ENCODE results near the gene PCDH12. TPM values are rescaled to one million over a fixed set of nuclear protein-coding genes. Genes with fewer than 3 reads are reported as not detected.

The PCDH12 gene
- total RNA-seq, 1 donor from 2014 or later, result not detected

DNA sequence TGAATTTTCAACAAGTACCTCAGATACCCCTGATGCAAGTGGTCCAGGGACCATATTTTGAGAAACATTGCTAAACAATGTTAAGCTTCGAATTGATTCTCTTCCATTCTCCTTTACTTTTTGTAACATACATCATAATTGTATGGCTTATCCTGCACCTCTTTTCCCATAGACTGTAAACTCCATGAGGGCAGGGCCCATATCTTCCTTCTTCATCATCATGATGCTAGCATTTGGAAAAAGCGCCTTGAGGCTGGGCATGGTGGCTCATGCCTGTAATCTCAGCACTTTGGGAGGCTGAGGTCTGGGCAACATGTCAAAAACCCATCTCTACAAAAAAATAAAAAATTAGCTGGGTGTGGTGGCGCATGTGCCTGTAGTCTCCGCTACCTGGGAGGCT lies 48.8 kb downstream of the PCDH12 start:
- Histone ChIP-seq H3K4me1 (peaks cover 10% of the 10 kb centered on the region), H3K9ac (no peak overlapping the region), H3K79me2 (ENCODE audit: low read depth) (no peaks in the 10 kb centered on the region), H3K27me3 (peaks cover 22% of the 10 kb centered on the region), H4K20me1 (ENCODE audit: low read depth) (no peaks in the 10 kb centered on the region), H3K36me3 (no peaks in the 10 kb centered on the region), H3K4me3 (no peak overlapping the region), H3K9me3 (ENCODE audit: low read depth) (no peaks in the 10 kb centered on the region), H3F3A (ENCODE audit: low read depth) (no peaks in the 10 kb centered on the region), H3K27ac (no peak overlapping the region), H3K4me2 (no peak overlapping the region), H2AFZ (replicated peaks) (no peak overlapping the region)
- no peak for DNase-seq (ENCODE audit: low spot score)
- Mint-ChIP-seq H3K27ac (no peak overlapping the region), H3K9me3 (no peaks in the 10 kb centered on the region), H3K36me3 (no peaks in the 10 kb centered on the region), H3K4me3 (no peak overlapping the region), H3K27me3 (ENCODE audit: insufficient read depth, low read depth) (peaks cover 10% of the 10 kb centered on the region), H3K4me1 (peaks cover 10% of the 10 kb centered on the region)
- TF ChIP-seq, protein P1, sequence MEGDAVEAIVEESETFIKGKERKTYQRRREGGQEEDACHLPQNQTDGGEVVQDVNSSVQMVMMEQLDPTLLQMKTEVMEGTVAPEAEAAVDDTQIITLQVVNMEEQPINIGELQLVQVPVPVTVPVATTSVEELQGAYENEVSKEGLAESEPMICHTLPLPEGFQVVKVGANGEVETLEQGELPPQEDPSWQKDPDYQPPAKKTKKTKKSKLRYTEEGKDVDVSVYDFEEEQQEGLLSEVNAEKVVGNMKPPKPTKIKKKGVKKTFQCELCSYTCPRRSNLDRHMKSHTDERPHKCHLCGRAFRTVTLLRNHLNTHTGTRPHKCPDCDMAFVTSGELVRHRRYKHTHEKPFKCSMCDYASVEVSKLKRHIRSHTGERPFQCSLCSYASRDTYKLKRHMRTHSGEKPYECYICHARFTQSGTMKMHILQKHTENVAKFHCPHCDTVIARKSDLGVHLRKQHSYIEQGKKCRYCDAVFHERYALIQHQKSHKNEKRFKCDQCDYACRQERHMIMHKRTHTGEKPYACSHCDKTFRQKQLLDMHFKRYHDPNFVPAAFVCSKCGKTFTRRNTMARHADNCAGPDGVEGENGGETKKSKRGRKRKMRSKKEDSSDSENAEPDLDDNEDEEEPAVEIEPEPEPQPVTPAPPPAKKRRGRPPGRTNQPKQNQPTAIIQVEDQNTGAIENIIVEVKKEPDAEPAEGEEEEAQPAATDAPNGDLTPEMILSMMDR (IDR thresholded peaks at IDR 0.05), result no peak
- TF ChIP-seq EZH2 (IDR thresholded peaks at IDR 0.05), result no peak
- no peak for TF ChIP-seq EZH2phosphoT487 (IDR thresholded peaks at IDR 0.05)

DNA sequence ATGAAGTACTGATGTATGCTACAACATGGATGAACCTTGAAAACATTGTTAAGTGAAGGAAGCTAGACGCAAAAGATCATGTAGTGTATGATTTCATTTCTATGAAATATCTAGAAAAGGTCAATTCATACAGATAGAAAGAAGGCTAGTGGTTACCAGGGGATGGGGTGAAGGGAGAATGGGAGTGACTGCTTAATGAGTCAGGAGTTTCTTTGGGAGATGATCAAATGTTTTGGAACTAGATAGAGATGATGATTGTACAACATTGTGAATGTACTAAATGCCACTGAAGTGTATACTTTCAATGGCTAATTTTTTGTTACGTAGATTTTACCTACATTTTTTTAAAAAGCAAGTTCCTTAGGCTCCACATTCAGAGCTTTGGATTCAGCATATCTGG lies 49.2 kb downstream of the PCDH12 start:
- Mint-ChIP-seq H3K27ac (no peak overlapping the region), H3K4me1 (peaks cover 8% of the 10 kb centered on the region), H3K27me3 (ENCODE audit: insufficient read depth, low read depth) (peaks cover 9% of the 10 kb centered on the region), H3K9me3 (no peaks in the 10 kb centered on the region), H3K4me3 (no peak overlapping the region), H3K36me3 (no peaks in the 10 kb centered on the region)
- Histone ChIP-seq H3K9ac (no peak overlapping the region), H3K27me3 (peaks cover 18% of the 10 kb centered on the region), H2AFZ (replicated peaks) (no peak overlapping the region), H3K9me3 (ENCODE audit: low read depth) (no peaks in the 10 kb centered on the region), H3K27ac (no peak overlapping the region), H4K20me1 (ENCODE audit: low read depth) (no peaks in the 10 kb centered on the region), H3K4me3 (no peak overlapping the region), H3K4me2 (no peak overlapping the region), H3F3A (ENCODE audit: low read depth) (no peaks in the 10 kb centered on the region), H3K36me3 (no peaks in the 10 kb centered on the region), H3K79me2 (ENCODE audit: low read depth) (no peaks in the 10 kb centered on the region), H3K4me1 (peaks cover 7% of the 10 kb centered on the region)
- no peak for DNase-seq (ENCODE audit: low spot score)
- TF ChIP-seq EZH2phosphoT487 (IDR thresholded peaks at IDR 0.05), result no peak
- TF ChIP-seq, protein P1 (IDR thresholded peaks at IDR 0.05), result no peak
- TF ChIP-seq EZH2 (IDR thresholded peaks at IDR 0.05), result no peak

DNA sequence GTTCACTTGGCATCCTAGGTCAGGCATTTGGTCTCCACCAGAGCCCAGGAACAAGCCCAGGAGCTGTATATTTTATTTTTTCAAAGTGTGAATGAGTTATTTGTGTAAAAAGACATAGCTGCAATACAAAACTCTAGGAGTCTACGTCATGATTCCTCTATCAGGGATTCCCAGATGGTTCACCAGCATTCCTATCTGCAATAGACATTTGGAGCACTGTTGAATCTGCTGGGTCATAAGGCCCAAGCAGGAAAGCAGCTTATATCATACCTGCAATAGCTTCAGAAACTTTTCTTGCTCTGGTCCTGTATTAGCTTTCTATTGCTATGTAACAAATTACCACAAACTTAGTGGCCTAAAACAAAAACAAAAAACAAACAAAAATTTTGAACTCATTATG lies 51.0 kb downstream of the PCDH12 start:
- Histone ChIP-seq H3K4me1 (peaks cover 5% of the 10 kb centered on the region), H3K27ac (no peak overlapping the region), H3F3A (ENCODE audit: low read depth) (no peaks in the 10 kb centered on the region), H4K20me1 (ENCODE audit: low read depth) (no peaks in the 10 kb centered on the region), H3K9me3 (ENCODE audit: low read depth) (no peaks in the 10 kb centered on the region), H2AFZ (replicated peaks) (no peak overlapping the region), H3K27me3 (no peaks in the 10 kb centered on the region), H3K36me3 (no peaks in the 10 kb centered on the region), H3K4me2 (no peak overlapping the region), H3K9ac (no peak overlapping the region), H3K4me3 (no peak overlapping the region), H3K79me2 (ENCODE audit: low read depth) (no peaks in the 10 kb centered on the region)
- TF ChIP-seq, protein P1 (IDR thresholded peaks at IDR 0.05), result no peak
- TF ChIP-seq EZH2phosphoT487 (IDR thresholded peaks at IDR 0.05), result no peak
- no peak for TF ChIP-seq EZH2 (IDR thresholded peaks at IDR 0.05)
- Mint-ChIP-seq H3K36me3 (no peaks in the 10 kb centered on the region), H3K4me3 (no peak overlapping the region), H3K4me1 (no peaks in the 10 kb centered on the region), H3K27ac (no peak overlapping the region), H3K9me3 (no peaks in the 10 kb centered on the region), H3K27me3 (ENCODE audit: insufficient read depth, low read depth) (no peaks in the 10 kb centered on the region)
- no peak for DNase-seq (ENCODE audit: low spot score)

All from neural progenitor cell (in vitro differentiated cells).